NCI-H187 (cell line): ENCODE measurements around the gene FOXC1.

ENCODE experiments used
- DNase-seq, 2 experiments: peaks; one replicate each; lab custom pipeline; 2025; lab: John Stamatoyannopoulos, UW

Gene FOXC1

GRCh38 chr6:1612299-1612973 lies 2.7 kb downstream of the FOXC1 start:
- no peak for DNase-seq

GRCh38 chr6:1612974-1613306 lies 3.2 kb downstream of the FOXC1 start:
- DNase-seq = no peak

- DNase-seq = no peak
These were observed 3.6 kb downstream of the FOXC1 start for GRCh38 chr6:1613346-1613687.

- no peak for DNase-seq
These were observed 4.2 kb downstream of the FOXC1 start for GRCh38 chr6:1613688-1614447.

GRCh38 chr6:1614448-1615150 lies 4.9 kb downstream of the FOXC1 start:
- DNase-seq = no peak

DNA sequence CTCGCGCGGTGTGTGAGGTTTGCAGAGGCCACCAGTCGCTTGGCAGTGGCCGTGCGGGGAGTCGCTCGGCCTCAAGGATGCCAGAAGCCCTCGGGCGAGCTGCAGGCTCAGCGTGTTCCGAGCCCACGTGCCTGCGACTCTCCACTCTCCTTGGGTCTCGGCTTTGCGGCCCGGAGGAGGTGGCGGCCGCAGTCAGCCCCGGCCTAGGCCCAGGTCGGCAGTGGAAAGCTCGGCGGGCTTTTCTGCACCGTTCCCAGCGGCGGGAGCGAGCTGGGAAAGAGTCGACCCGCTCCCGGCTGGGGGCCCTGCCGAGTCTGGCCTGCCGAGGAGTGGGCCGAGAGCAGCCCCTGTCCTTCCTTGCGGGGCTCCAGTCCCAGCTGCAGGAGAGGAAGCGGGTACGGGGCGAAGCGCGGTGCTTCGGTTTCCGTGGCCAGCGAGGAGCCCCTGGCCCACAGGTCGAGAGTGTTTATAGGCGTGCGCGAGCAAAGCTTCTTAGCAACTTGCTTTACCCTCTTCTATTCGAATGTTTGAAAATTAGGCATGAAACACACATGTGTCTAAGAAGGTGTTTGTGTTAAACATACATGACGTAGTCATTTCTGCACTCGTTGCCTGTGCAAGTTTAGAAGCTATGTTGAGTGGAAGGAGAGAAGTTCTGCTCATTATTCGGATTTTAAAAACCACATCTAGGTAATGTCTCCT lies 5.6 kb downstream of the FOXC1 start:
- DNase-seq = no peak

- no peak for DNase-seq
These were observed 6.2 kb downstream of the FOXC1 start for GRCh38 chr6:1615853-1616420.

DNA sequence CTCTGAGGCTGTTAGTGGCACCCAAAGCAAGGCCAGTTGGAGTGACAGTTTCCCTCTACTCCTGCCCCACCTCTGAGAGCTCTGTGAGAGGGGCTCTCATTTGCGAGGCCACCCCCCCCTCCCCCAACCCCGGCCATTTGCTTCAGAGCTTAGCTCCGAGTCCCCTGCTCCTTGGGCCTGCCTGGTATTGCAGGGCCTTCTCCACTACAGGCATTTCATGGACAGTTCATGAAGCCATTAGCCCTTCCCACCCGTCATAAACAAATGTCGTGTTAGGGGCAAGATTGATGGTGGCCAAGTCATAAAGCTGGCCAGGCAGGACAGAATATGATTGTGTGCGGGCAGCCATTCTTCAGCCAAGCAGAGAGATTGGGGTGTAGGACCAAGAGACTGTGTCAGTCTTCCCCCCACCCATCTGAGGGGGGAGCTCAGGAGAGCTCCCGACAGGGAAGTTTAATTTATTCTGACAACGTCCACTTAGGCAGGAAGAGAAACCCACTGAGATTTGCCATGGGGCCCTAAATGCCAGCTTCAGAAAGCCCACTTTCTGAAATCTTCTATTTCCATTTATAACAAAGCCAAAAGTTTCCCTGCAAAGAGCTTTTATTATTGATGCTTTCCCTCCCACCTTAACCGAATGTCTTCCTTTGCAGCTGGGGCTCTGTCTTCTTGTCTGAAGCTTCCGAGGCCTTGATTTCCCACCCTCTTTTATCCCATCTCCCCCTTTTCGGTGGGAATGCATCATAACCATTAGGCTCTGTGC lies 7.2 kb downstream of the FOXC1 start:
- DNase-seq = no peak

DNA sequence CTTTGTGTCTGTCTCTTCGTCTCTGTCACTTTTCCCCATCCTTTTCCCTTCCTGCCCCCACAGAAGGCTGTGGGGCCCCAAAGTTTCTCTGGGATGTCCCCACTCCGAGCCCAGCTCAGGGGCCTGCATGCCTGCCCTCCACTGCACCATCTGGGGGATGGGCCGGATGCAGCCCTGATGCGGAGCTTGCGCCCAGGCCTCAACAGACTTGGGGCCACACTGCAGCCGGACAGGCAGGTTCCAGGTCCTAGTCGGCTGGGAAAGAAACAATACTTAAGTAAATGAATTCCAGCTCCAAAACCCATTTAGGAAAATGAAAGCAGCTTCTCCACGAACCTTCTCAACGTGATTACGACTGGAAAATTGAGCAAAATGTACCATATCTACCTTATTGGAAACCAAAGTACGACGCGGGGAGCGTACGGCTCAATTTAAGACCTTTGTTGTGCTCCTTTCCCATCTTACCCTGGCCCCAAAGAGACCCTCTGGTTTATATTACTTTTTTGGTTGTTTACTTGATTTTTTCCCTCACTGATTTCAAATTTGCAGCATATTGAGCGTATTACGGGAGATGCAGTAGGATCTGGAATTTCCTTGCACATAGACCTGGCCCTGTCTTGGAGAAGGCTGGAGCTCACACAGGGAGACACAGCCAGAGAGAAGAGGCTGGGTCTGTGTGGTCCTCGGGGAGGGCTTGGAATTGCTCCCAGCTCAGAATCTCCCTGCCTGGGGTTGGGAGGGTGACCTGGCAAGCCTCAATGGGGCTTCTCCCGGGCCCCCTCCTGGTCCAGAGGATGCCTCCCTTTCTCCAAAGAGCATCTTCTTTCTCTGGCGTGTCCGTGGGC lies 8.0 kb downstream of the FOXC1 start:
- DNase-seq = no peak

DNA sequence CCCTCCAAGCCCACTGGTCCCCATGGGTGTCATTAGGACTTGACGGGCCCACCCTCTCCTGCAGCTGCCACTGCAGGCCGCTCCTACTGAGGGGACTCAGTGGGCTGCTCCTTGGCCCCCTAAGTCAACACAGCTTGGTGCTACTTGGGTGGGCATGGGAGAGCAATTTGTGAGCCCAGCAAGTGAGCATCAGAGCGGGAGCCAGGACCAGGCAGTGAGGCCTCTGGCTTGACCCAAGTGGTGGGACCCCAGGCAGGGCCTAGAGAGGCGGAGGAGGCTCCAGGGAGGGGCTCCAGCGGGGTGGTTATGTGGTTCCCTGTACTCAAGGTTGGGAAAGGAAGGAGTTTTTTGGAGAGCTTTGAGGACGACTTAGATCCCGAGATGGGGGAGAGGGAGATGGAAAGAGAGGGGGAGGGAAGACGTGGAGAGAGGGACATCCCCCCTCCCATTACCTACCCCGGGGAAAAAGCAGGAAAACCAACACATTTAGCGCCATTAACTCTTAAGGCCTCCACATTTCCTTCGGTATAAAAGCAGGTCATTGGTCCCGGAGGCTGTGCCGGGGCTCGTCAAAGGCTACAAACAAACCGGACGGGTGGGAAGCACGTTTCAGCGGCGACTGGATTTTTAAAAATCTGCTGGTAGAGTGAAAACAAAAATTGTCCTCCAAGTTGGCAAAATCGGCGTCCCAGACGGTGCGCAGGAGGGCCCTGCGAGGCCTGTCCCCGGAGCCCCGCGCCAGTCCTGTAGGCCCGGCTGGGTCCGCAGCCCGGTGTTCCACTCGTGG lies 8.8 kb downstream of the FOXC1 start:
- no peak for DNase-seq

- DNase-seq = no peak
These were observed 9.5 kb downstream of the FOXC1 start for GRCh38 chr6:1619098-1619672.

DNA sequence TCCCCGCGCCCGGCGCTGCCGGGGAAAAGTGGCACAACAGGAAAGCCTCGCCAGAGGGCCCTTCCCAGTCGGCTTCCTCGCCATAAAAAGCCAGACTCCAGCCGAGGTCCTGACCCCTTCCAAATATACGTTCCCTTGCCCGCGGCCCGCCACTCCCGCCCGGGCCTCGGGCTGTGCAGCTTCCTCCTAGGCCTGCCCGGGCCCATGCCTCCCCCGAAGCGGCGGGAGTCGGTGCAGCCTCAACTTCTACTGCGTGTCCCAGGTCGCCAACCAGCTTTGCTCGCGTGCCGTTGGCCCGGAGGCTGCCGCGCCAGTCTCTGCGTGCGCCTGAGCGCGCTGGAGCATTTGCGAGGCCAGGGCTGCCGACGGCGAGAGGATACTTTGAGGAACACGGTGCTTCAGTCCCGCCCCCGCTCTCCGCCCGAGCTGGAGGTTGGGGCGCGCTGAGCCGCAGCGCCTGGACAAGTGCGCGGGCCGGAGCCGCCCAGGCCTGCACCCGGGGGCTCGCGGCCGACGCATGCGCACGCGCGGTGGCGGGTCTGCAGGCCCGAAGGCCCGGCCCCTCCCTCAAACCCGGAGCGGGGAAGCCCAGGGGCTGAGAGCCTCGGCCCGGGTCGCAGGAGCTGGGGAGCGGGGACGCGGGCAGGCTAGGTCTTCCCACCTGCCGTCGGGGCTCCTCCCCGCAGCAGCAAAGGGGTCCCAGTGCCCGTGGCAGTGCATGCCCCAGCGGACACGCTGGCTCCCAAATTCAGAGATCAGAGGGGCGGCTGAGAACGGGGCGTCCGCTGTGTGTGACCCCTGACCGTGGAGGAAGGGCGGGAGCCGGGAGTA lies 10.2 kb downstream of the FOXC1 start:
- DNase-seq = no peak

- no peak for DNase-seq
These were observed 10.9 kb downstream of the FOXC1 start for GRCh38 chr6:1620504-1621069.

DNA sequence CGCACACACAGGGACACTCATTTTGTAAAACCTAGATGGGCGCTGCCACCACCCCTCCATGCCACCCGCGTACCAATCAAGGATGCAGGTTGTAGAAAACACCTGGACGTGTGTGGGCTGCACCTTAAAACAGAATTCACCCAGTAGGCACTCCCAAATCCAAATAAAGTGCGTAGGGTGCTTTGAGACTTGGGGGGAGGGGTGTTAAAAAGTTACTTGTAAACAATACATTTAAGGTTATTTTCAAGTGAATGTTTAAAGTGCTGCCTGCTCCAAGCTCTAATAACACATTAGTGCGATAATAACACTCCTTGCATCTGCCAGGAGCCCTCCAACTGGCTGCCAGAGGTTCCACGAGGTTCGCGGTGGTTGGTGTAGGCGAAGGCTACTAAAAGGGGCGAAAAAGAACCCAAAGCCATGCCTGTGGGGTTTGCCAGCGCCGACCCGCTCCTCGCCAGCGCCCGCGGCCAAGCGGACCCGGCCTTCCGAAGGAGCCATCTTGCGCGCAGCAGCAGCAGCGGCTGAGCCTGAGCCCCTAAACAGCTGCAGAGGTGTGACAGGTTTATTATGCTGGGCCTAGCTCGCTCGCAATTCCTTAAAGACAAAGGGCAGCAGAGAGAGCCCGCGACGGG lies 11.5 kb downstream of the FOXC1 start:
- DNase-seq = no peak

DNA sequence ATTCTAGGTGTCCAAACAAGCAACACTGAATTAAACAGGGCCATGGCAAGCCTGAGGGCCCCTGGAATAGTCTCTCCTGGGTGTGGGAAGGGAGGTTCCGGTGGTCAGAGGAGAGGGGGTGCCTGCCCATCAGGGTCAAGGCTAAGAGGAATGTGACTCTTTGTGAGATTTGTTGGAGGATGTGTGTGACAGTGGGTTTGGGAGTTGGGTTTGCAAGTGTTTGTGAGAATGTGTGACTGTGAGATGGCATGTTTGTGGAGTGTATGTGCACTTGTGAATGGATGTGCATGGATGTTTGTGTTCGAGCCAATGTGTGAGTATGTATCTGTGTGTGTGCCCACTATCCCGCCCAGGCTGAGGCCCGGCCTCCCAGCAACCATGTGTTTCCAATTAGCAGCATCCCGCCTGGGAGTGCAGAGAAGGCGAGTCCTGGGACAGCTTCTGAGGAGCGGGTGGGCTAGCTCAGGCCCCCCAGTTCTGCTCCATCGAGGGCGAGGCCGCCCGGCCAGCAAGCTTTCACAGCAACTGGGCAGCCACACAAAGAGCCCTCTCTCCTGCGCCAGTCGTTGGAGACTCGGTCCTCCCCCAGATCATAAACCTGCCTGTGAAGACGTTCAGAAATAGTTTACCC lies 12.6 kb downstream of the FOXC1 start:
- no peak for DNase-seq

DNA sequence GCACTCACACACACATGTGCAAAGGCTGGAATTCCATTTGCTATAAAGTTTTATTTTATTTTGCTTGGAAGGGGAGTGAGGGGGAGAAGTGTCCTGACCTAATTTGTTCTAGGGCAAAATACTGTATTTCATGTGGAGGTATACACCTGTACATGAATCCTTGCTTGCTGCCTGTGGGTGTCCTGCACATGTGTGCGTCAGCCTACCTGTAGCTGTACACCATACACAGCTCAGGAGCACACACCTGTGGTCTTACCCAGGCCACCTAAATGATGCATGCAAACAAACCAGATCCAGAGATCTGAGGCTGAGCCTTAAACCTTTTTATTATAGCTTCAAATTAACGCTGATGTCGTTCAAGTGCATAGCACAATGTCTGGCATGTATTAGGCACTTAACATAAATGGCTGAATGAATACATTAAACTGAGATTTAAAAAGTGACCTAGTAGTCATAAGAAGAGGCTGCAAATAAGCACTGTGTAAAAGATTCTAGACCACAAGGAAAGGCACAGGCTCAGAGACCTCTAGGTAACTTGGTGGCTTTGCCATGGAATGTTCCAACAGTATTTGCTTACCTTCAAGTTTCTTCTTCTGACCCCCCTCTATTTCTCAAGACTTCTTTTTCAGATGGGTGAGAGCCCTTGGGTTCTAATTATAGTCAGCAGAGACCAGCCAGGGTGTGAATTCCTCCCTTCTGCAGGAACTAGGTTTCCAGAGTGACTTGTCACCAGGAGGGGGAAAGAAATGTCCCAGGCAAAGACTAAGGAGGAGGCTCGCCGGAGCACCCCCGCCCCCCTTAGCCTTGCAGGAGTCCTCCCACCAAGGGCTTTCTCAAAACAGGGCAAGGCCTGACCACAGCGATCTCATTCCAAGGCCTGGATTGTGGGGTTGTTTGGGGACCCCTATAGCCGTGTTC lies 13.4 kb downstream of the FOXC1 start:
- no peak for DNase-seq
